MM.1S (cell line): ENCODE measurements around the gene SMIM29.

Experiments used
- EZH2 ChIP-seq: fragments of 300-600 bp; sonication (generic); optimal IDR thresholded peaks from 2 replicates; pipeline ENCODE3; 2017; ENCODE audit warnings: low read depth, mild to moderate bottlenecking, antibody characterized with exemption, low read length, mixed read lengths
- EZH2phosphoT487 ChIP-seq: fragments of 300-600 bp; sonication (generic); IDR thresholded peaks from 2 replicates; pipeline ENCODE4 v1.6.1; 2018; ENCODE audit warnings: antibody characterized with exemption, low read length
- TF ChIP-seq, protein P1 (sequence below): fragments of 300-600 bp; sonication (generic); IDR thresholded peaks from 2 replicates; pipeline ENCODE4 v1.5.1; 2016; ENCODE audit warnings: antibody characterized with exemption, low read length, mixed read lengths

- TF ChIP-seq, protein P1, sequence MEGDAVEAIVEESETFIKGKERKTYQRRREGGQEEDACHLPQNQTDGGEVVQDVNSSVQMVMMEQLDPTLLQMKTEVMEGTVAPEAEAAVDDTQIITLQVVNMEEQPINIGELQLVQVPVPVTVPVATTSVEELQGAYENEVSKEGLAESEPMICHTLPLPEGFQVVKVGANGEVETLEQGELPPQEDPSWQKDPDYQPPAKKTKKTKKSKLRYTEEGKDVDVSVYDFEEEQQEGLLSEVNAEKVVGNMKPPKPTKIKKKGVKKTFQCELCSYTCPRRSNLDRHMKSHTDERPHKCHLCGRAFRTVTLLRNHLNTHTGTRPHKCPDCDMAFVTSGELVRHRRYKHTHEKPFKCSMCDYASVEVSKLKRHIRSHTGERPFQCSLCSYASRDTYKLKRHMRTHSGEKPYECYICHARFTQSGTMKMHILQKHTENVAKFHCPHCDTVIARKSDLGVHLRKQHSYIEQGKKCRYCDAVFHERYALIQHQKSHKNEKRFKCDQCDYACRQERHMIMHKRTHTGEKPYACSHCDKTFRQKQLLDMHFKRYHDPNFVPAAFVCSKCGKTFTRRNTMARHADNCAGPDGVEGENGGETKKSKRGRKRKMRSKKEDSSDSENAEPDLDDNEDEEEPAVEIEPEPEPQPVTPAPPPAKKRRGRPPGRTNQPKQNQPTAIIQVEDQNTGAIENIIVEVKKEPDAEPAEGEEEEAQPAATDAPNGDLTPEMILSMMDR = peak; percentile 11; the same call in 1 of the 2 replicates
- no peak for TF ChIP-seq EZH2
- TF ChIP-seq EZH2phosphoT487 = no peak
Observed at GRCh38 chr6:34243901-34244884, 4.6 kb downstream of the SMIM29 start.
